Mesenchymal stem cell (in vitro differentiated cells and primary cell): ENCODE data around the gene CCDC158.
"Not testable (repeated sequence)": the region's sequence is repeated elsewhere in the genome, so short reads cannot be mapped to it uniquely, and the experiment has no call there.

Source experiments
- DNase-seq: peaks from one replicate; pipeline ENCODE4 v3.0.0-alpha.2; 2013
- H2AFZ ChIP-seq: one replicate; pipeline ENCODE4 v1.6.1; 2013; ENCODE audit warnings: low read depth, mild to moderate bottlenecking, control low read depth, inconsistent platforms, low read length, moderate library complexity
- H2AK5ac ChIP-seq: 2 replicates; pipeline ENCODE4 v1.6.1; 2013; ENCODE audit warnings: low read length, moderate library complexity, mild to moderate bottlenecking, inconsistent platforms; ENCODE audit not compliant: severe bottlenecking
- H2BK120ac ChIP-seq: one replicate; pipeline ENCODE4 v1.6.1; 2013; ENCODE audit warnings: low read depth, mild to moderate bottlenecking, inconsistent platforms, low read length, moderate library complexity
- H2BK12ac ChIP-seq, 2 experiments: one replicate each; pipeline ENCODE4 v1.6.1; 2013; ENCODE audit warnings: inconsistent platforms in 2 of 2, low read length in 2 of 2, mild to moderate bottlenecking in 2 of 2, moderate library complexity in 2 of 2, control low read depth in 1 of 2
- H2BK15ac ChIP-seq: one replicate; pipeline ENCODE4 v1.6.1; 2013; ENCODE audit warnings: mild to moderate bottlenecking, low read depth, inconsistent platforms; ENCODE audit not compliant: poor library complexity, severe bottlenecking
- H2BK5ac ChIP-seq: 2 replicates; pipeline ENCODE4 v1.6.1; 2013; ENCODE audit warnings: low read depth, mild to moderate bottlenecking, low read length, control low read depth, inconsistent platforms; ENCODE audit not compliant: poor library complexity, severe bottlenecking
- H3K14ac ChIP-seq, 2 experiments: one replicate each; pipeline ENCODE4 v1.6.1; 2013; ENCODE audit warnings: inconsistent platforms in 2 of 2, low read length in 2 of 2, control low read depth in 1 of 2, mild to moderate bottlenecking in 1 of 2, moderate library complexity in 1 of 2
- H3K18ac ChIP-seq, 2 experiments: one replicate each; pipeline ENCODE4 v1.6.1; 2013; ENCODE audit warnings: inconsistent platforms in 2 of 2, low read length in 2 of 2, control low read depth in 1 of 2, low read depth in 1 of 2, mild to moderate bottlenecking in 1 of 2
- H3K23ac ChIP-seq, 2 experiments: one replicate each; pipeline ENCODE4 v1.6.1; 2013; ENCODE audit warnings: inconsistent platforms in 2 of 2, low read length in 2 of 2, mild to moderate bottlenecking in 2 of 2, moderate library complexity in 2 of 2, control low read depth in 1 of 2
- H3K27ac ChIP-seq: 2 replicates; pipeline ENCODE4 v1.5.1; 2013; ENCODE audit warnings: mild to moderate bottlenecking, moderate library complexity, low read length, control low read depth, inconsistent platforms; ENCODE audit not compliant: poor library complexity, severe bottlenecking
- H3K27me3 ChIP-seq, 2 experiments: 2 replicates each; pipeline versions ENCODE4 v1.6.1 to v1.7.0; 2013; ENCODE audit warnings: low read length in 2 of 2, mild to moderate bottlenecking in 2 of 2, moderate library complexity in 2 of 2, control low read depth in 1 of 2, inconsistent platforms in 1 of 2; ENCODE audit not compliant: control insufficient read depth in 1 of 2, insufficient read depth in 1 of 2
- H3K36me3 ChIP-seq, 2 experiments: 2 replicates each; pipeline versions ENCODE4 v1.6.1 to v1.7.0; 2013; ENCODE audit warnings: low read length in 2 of 2, control low read depth in 1 of 2, inconsistent platforms in 1 of 2, low read depth in 1 of 2, mild to moderate bottlenecking in 1 of 2; ENCODE audit not compliant: insufficient read depth in 2 of 2, control insufficient read depth in 1 of 2
- H3K4ac ChIP-seq, 2 experiments: one replicate each; pipeline ENCODE4 v1.6.1; 2013; ENCODE audit warnings: inconsistent platforms in 2 of 2, low read length in 2 of 2, mild to moderate bottlenecking in 2 of 2, moderate library complexity in 2 of 2, control low read depth in 1 of 2, low read depth in 1 of 2
- H3K4me1 ChIP-seq: 2 replicates; pipeline ENCODE4 v1.6.1; 2013; ENCODE audit warnings: low read depth, low read length, control low read depth; ENCODE audit not compliant: control insufficient read depth, insufficient read depth
- H3K4me2 ChIP-seq: 2 replicates; pipeline ENCODE4 v1.6.1; 2013; ENCODE audit warnings: low read length, mild to moderate bottlenecking, inconsistent platforms; ENCODE audit not compliant: poor library complexity, severe bottlenecking
- H3K4me3 ChIP-seq, 2 experiments: 2 replicates each; pipeline versions ENCODE4 v1.5.1 to v1.7.0; 2013; ENCODE audit warnings: low read length in 2 of 2, mild to moderate bottlenecking in 2 of 2, control low read depth in 1 of 2, low read depth in 1 of 2; ENCODE audit not compliant: insufficient read depth in 1 of 2
- H3K79me1 ChIP-seq: replicated peaks from 2 replicates; pipeline ENCODE4 v1.6.1; 2013; ENCODE audit warnings: mild to moderate bottlenecking, control low read depth, low read length, inconsistent platforms; ENCODE audit not compliant: poor library complexity, severe bottlenecking
- H3K9ac ChIP-seq: 2 replicates; pipeline ENCODE4 v1.7.0; 2013; ENCODE audit warnings: mild to moderate bottlenecking, low read length, moderate library complexity
- H3K9me3 ChIP-seq: 2 replicates; pipeline ENCODE4 v1.7.0; 2013; ENCODE audit warnings: mild to moderate bottlenecking, low read length; ENCODE audit not compliant: control insufficient read depth
- H4K8ac ChIP-seq: one replicate; pipeline ENCODE4 v1.6.1; 2013; ENCODE audit warnings: inconsistent platforms, mild to moderate bottlenecking, low read length, moderate library complexity
- H4K91ac ChIP-seq: one replicate; pipeline ENCODE4 v1.6.1; 2013; ENCODE audit warnings: mild to moderate bottlenecking, low read length, inconsistent platforms
- WGBS: methylation state at CpG from one replicate; pipeline ENCODE4 v1.1.7; 2013; ENCODE audit warnings: mixed read lengths; 5-methylcytosine and 5-hydroxymethylcytosine counted together

CCDC158 gene

DNA sequence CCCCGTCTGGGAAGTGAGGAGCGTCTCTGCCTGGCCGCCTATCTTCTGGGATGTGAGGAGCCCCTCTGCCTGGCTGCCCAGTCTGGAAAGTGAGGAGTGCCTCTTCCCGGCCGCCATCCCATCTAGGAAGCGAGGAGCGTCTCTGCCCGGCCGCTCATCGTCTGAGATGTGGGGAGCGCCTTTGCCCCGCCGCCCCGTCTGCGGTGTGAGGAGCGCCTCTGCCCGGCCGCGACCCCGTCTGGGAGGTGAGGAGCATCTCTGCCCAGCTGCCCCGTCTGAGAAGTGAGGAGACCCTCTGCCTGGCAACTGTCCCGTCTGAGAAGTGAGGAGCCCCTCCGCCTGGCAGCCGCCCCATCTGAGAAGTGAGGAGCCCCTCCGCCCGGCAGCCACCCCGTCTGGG lies 2.2 kb upstream of the CCDC158 start:
- not testable (repeated sequence) for H4K8ac ChIP-seq, H3K4me1 ChIP-seq, H4K91ac ChIP-seq, H2BK120ac ChIP-seq, H3K79me1 ChIP-seq, H2AK5ac ChIP-seq, H3K4me3 ChIP-seq, H2BK12ac ChIP-seq, H3K9ac ChIP-seq, H3K18ac ChIP-seq, H2BK5ac ChIP-seq, DNase-seq, H3K23ac ChIP-seq, H2AFZ ChIP-seq, H3K4me2 ChIP-seq, H3K4ac ChIP-seq, H3K14ac ChIP-seq, H3K27ac ChIP-seq, H3K36me3 ChIP-seq, H3K9me3 ChIP-seq, H2BK15ac ChIP-seq
- H3K27me3 ChIP-seq, result peaks cover 0 to 16% of the 10 kb centered on the region in 2 experiments
- 97% methylated on average over 21 of the region's 27 CpGs for WGBS

- Histone ChIP-seq H3K36me3 (no peaks in the 10 kb centered on the region), H2AK5ac (no peak overlapping the region), H3K4ac (no peak overlapping the region), H2BK5ac (no peak overlapping the region), H3K4me2 (no peak overlapping the region), H4K8ac (no peak overlapping the region), H3K79me1 (no peaks in the 10 kb centered on the region), H3K14ac (no peak overlapping the region), H2BK12ac (no peak overlapping the region), H2AFZ (no peak overlapping the region), H3K27ac (no peak overlapping the region), H3K23ac (no peak overlapping the region), H3K18ac (no peak overlapping the region), H3K27me3 (peaks cover 0 to 14% of the 10 kb centered on the region in 2 experiments), H3K9ac (peak overlapping the region; percentile 70), H3K4me1 (no peaks in the 10 kb centered on the region), H3K9me3 (no peaks in the 10 kb centered on the region), H3K4me3 (peak overlapping the region in 1 of 2 experiments; percentile 72), H2BK15ac (no peak overlapping the region), H4K91ac (no peak overlapping the region), H2BK120ac (no peak overlapping the region)
- DNase-seq, result no peak
- 91% methylated on average over 18 of the region's 18 CpGs for WGBS
Observed at GRCh38 chr4:76420188-76420761, 666 bp downstream of the CCDC158 start.

DNA sequence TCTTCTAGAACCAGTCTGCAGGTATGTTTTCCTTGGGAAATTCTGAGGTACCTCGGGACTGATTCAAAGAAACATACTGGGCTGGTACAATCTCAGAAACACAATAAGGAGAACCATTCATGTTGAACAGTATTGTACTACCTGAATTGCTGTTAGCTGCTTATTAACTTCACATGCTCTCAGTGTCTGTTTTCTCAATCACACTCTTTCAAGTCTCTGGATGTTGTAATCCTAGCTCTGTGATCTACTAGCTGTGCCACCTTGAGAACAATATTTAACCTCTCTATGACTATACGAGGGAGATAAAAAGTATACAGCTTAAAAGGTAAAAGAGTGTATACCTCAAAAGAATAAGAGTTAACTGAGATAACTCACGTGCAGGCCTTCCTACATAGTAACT lies 10.3 kb downstream of the CCDC158 start:
- WGBS, result 90% methylated on average over 2 of the region's 3 CpGs
- Histone ChIP-seq H3K79me1 (no peaks in the 10 kb centered on the region), H3K14ac (no peak overlapping the region), H4K8ac (no peak overlapping the region), H3K4me3 (no peak overlapping the region), H3K27ac (no peak overlapping the region), H3K9me3 (no peaks in the 10 kb centered on the region), H3K4me1 (no peaks in the 10 kb centered on the region), H3K27me3 (no peaks in the 10 kb centered on the region), H3K23ac (no peak overlapping the region), H3K9ac (no peak overlapping the region), H4K91ac (no peak overlapping the region), H2BK15ac (no peak overlapping the region), H2BK12ac (no peak overlapping the region), H2AFZ (no peak overlapping the region), H3K4ac (no peak overlapping the region), H3K18ac (no peak overlapping the region), H3K4me2 (no peak overlapping the region), H2AK5ac (no peak overlapping the region), H3K36me3 (no peaks in the 10 kb centered on the region), H2BK120ac (no peak overlapping the region), H2BK5ac (no peak overlapping the region)
- no peak for DNase-seq

DNA sequence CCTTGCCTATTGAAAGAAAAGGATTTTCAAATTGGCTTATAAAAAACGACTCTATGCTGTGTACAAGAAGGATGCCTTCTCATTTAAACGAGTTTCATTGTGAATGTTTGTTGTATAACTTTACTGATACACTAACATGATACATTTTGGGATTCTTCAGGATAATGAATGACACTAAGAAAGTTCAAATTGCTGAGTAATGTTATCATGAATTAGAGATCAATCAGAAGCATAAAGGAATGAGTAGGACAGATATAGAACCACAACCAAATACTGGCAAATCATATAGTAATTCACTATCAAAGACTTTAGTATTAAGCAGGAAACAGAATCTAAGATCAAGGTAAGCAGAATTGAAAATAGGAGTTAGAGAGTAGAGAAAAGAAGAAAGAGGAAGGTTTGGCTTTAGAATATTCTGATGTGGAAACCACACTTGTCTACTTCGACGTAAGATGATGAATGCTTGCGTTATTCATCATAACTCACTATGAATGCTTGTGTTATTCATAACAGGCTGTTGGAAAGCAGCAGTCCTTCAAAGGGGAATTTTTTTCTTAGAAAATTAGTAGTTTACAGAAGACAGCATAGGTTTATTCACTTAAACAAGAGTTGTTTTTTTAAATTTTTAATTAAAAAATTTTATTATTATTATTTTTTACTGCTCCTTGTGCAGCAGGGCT lies 13.4 kb downstream of the CCDC158 start:
- H2BK12ac ChIP-seq, result no peak overlapping the region
- H3K9ac ChIP-seq, result no peak overlapping the region
- no peak overlapping the region for H3K14ac ChIP-seq
- no peak overlapping the region for H3K18ac ChIP-seq
- H2BK15ac ChIP-seq, result no peak overlapping the region
- WGBS, result 71% methylated on average over 4 of the region's 5 CpGs
- no peak overlapping the region for H4K91ac ChIP-seq
- no peak overlapping the region for H4K8ac ChIP-seq
- H2BK120ac ChIP-seq, result no peak overlapping the region
- H3K27me3 ChIP-seq, result no peaks in the 10 kb centered on the region
- DNase-seq, result no peak
- H2BK5ac ChIP-seq, result no peak overlapping the region
- H3K4me3 ChIP-seq, result no peak overlapping the region
- no peak overlapping the region for H3K4ac ChIP-seq
- H3K4me1 ChIP-seq, result no peaks in the 10 kb centered on the region
- H3K36me3 ChIP-seq, result no peaks in the 10 kb centered on the region
- H3K79me1 ChIP-seq, result no peaks in the 10 kb centered on the region
- no peaks in the 10 kb centered on the region for H3K9me3 ChIP-seq
- H3K23ac ChIP-seq, result no peak overlapping the region
- no peak overlapping the region for H2AFZ ChIP-seq
- H3K4me2 ChIP-seq, result no peak overlapping the region
- H2AK5ac ChIP-seq, result no peak overlapping the region
- no peak overlapping the region for H3K27ac ChIP-seq
